ENCODE measurements around the gene AICDA.
"Not testable (repeated sequence)": the region's sequence is repeated elsewhere in the genome, so short reads cannot be mapped to it uniquely, and the experiment has no call there.

AICDA gene

GRCh38 chr12:8612629-8613028 lies at the start of gene AICDA:
AICDA (minus strand) TSS chr12:8612859; CDS start chr12:8612767, 92 bp downstream.
- DNase-seq (ENCODE audit: low read depth): no peak

DNA sequence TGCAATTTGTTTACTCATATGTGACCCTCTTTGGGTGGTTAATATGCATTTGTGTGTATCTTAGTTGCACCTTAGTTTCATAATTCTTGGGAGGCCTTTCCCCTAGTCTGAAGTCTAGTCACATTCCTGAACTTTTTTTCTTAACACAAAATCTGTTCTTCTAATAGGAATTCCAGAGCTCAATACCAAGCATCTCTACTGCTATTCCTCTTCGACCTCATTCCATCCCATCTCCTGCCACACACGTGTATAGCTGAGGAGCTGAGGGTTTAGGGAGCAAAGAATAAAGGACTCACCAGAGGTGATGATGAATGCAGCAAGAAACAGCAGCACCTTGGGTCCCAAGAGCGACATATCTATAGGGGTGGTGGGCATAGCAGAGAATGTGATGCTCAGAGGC lies 49.1 kb upstream of the AICDA start:
- no peak for DNase-seq (ENCODE audit: low read depth)

- no peak for DNase-seq (ENCODE audit: low read depth)
Observed at GRCh38 chr12:8661016-8661415, 48.4 kb upstream of the AICDA start.

DNA sequence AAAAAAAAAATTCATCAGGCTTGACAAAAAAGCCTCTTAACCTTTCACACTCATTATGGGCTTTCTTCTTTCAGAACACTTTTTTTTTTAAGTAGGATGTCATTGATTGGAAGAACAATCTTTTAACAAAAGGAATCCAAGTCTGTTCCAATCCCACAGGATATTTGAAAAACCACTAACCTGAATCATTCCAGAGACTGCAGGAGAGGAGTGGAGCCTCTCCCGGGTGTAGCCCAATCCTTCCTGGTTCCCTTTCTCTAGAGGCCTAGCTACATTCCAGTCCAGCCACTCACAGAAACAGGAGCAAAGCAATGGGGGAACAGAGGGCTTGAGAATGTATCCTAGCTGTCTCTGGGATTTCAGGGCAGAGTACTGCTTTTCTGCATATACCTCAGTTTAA lies 45.7 kb upstream of the AICDA start:
- peak; percentile 49 for DNase-seq (ENCODE audit: low read depth)

GRCh38 chr12:8655421-8655820 lies 42.8 kb upstream of the AICDA start:
- no peak for DNase-seq (ENCODE audit: low read depth)

DNA sequence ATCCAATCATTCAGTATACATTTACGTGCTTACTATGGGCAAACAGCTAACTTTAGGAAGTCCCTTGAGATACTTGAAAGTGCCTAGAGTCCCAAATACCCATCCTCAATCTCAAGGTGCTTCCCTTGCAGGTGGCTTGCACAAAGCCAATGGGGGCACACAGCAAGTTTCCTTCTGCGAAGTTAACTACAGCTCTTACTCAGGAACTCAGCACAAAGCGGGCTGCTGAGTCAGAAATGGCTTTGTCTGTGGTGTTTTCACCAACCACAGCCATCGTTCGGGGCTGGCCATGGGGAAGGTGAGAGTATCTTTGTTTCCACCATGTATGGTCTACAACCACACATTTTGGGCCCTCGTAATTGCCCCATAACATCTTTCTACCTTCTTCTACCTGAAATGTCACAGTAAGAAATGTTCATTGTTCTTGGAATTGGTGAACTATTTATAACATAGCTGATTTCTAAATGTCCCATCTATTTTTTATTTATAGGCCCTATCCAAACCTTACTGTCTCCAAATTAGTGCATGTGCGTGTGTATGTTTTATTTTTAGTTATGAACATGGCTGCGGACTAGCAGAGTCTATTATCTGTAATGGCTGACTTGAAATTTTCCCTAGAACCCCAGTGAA lies 36.0 kb upstream of the AICDA start:
- no peak for DNase-seq (ENCODE audit: low read depth)

DNA sequence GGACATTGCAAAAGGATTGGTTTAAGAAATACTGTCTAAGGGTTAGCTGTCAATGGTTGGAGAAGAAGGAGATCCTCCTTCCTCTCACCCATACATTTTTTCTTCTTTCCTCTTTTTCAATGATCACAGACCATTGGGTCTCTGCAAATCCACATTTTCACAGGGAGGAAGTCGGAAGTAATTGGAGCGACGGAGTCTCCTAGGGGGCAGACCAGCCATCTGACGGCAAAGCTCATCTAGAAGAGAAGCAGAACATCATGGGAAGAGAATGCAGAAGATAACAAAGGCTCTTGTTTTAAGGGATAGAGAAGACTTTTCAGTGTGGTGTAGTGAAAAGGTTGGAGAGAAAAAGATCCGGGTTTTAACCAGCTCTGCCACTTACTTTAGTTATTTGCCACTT lies 35.3 kb upstream of the AICDA start:
- no peak for DNase-seq (ENCODE audit: low read depth)

DNA sequence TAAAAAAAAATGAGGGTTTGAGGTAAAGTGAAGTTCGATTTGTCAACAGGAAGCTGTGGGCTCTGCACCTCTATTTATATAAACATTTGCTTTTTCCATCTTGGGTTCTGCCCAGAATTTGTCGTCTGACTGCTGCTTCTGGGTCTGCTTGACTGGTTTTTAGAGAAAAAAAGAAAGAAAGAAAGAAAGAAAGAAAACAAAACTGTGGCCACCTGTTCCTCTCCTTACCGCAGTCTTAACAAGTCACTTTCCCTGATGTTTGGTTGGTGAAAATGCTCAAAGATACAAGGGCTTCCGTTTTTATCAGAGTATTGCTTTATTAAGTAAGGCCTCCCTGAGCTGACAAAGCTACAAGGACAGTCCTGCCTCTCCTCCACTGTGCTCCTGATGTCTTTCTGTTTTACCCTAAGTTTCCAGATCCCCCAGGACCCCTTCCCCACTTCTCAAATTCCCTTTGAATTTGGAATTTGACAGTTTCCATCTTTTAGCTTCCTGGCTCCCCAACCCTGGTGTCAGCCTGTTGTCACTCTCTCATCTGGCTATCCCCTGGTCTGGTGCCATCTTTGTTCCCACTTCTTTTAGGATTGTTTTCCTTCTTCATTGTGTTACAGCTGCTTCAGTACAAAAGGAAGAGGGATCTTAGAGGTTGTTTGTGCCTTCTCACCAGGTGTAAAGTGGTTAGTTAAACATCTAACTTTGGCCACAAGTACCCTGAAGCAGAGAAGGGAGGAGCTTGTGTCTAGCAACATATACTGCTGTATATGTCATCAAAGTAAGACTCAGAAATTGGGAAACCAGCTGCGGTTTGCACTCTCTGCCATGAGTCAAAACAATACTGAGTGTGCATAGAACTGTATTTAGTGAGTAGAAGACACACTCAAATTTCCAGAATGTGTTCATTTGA lies 31.9 kb upstream of the AICDA start:
- no peak for DNase-seq (ENCODE audit: low read depth)

GRCh38 chr12:8642775-8643174 lies 30.1 kb upstream of the AICDA start:
- DNase-seq (ENCODE audit: low read depth): no peak

- no peak for DNase-seq (ENCODE audit: low read depth)
Observed at GRCh38 chr12:8639936-8640335, 27.3 kb upstream of the AICDA start.

DNA sequence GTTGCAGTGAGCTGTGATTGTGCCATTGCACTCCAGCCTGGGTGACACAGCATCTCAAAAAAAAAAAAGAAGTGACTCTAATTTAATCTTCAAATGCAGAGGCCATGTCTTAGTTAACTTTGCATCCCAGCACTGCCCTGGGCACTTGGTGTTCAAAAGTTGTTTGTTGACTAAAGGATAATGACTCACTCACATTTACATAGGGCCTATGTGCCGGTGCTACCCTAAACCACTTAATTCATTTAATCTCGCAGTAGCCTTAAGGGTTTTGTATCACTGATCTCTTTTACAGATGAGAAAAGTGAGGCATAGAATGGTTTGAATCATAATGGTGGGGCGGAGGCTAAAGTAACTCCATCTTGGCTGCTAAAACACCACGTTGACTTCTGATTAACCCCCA lies 26.3 kb upstream of the AICDA start:
- no peak for DNase-seq (ENCODE audit: low read depth)

DNA sequence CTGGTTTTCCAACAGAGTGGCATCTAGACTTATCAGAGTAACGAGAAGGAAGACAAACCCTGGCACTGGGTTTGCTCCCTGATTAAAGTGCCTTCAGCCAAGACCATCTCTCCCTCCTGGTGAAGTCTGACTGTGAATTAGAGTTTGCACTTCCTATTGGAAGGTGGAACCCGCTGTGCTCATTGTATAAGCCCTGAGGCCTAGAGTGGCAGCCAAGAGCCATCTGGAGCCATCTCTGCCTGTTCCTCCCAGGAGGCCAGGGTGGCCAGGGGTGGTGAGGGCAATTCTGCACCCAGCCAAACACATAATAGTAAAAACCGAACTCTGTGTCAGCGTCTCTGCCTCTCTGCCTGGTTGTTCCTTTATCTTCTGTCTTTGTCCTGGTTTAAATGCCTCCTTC lies 25.0 kb upstream of the AICDA start:
- no peak for DNase-seq (ENCODE audit: low read depth)

DNA sequence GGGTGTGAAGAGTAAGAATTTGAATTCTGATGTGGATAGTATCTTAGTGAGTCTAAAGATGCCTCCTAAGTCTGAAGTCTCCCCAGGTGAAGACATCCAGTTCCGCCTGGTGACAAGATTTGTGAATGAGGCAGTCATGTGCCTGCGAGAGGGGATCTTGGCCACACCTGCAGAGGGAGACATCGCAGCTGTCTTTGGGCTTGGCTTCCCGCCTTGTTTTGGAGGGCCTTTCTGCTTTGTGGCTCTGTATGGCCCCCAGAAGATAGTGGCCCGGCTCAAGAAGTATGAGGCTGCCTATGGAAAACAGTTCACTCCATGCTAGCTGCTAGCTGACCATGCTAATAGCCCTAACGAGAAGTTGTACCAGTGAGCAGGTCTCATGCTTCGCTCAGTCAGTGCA lies 24.6 kb upstream of the AICDA start:
- no peak for DNase-seq (ENCODE audit: low read depth)

DNA sequence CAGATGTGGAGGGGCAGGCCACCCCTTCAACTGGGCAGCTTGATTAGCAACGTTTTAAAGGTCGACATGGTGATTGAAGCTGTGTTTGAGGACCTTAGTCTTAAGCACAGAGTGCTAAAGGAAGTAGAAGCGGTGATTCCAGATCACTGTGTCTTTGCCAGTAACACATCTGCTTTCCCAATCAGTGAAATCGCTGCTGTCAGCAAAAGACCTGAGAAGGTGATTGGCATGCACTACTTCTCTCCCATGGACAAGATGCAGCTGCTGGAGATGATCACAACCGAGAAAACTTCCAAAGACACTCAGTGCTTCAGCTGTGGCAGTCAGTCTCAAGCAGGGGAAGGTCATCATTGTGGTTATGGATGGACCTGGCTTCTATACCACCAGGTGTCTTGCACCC lies 23.9 kb upstream of the AICDA start:
- no peak for DNase-seq (ENCODE audit: low read depth)

- not testable (repeated sequence) for DNase-seq (ENCODE audit: low read depth)
Observed at GRCh38 chr12:8636007-8636346, 23.3 kb upstream of the AICDA start.

- not testable (repeated sequence) for DNase-seq (ENCODE audit: low read depth)
Observed at GRCh38 chr12:8635342-8636006, 22.8 kb upstream of the AICDA start.

GRCh38 chr12:8630131-8630530 lies 17.5 kb upstream of the AICDA start:
- no peak for DNase-seq (ENCODE audit: low read depth)

DNA sequence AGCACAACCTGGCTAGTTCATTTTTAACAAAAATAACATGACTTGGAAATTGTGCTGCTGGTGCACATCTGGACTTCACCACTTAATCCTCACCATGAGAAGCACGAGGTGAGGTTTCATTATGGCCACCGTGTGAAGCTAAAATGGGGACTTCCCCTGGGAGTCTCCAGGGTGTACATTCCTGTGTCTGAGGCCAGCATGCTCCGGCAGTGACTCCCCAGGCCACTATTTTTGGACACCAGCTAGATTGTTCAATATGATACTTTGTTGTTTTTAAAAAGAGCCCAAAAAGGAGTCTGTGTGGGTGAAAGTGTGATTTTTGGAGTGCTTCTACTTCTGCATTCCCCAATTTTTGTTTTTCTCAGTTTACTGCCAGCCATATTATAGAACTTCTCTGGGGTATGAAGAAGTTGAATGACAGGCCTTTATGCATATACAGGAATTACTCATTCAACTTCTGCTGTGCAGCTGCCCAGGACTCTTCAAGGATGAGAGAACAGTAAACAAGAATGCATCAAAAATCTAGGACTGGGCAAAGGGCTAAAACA lies 16.9 kb upstream of the AICDA start:
- no peak for DNase-seq (ENCODE audit: low read depth)

- no peak for DNase-seq (ENCODE audit: low read depth)
Observed at GRCh38 chr12:8628731-8629130, 16.1 kb upstream of the AICDA start.

DNA sequence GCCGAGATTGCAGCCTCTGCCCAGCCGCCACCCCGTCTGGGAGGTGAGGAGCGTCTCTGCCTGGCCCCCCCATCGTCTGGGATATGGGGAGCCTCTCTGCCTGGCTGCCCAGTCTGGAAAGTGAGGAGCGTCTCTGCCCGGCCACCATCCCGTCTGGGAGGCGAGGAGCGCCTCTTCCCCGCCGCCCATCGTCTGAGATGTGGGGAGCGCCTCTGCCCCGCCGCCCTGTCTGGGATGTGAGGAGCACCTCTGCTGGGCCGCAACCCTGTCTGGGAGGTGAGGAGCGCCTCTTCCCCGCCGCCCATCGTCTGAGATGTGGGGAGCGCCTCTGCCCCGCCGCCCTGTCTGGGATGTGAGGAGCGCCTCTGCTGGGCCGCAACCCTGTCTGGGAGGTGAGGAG lies 12.1 kb upstream of the AICDA start:
- not testable (repeated sequence) for DNase-seq (ENCODE audit: low read depth)

- no peak for DNase-seq (ENCODE audit: low read depth)
Observed at GRCh38 chr12:8622646-8623045, 10.0 kb upstream of the AICDA start.

DNA sequence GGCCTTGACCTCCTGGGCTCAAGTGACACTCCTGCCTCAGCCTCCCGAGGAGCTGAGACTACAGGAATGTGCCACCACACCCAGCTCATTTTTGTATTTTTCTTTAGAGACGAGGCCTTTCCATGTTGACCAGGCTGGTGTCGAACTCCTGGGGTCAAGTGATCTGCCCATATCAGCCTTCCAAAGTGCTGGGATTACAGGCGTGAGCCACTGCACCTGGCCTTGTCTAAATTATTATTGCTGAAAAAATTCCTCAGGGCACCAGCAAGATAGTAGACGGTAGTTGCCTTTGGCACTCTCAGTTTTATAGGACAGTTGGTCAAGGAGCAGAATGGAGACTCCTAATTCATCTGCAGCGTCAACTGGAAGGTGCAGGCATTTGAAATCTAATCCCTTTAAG lies 2.5 kb upstream of the AICDA start:
- no peak for DNase-seq (ENCODE audit: low read depth)

DNA sequence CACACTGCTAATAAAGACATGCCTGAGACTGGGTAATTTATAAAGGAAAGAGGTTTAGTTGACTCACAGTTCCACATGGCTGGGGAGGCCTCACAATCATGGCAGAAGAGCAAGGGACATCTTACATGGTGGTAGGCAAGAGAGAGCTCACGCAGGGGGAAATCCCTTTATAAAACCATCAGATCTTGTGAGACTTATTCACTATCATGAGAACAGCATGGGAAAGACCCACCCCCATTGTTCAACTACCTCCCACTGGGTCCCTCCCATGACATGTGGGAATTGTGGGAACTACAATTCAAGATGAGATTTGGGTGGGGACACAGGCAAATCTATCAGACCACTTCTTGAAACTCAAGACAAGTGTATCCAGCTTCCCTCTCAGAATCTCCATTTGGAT lies 1.2 kb upstream of the AICDA start:
- DNase-seq (ENCODE audit: low read depth): not testable (repeated sequence)

Data from GM04504 (cell line).